Measurements from ENCODE around the gene CBX3. TPM values are rescaled to one million over a fixed set of nuclear protein-coding genes. Genes with fewer than 3 reads are reported as not detected.

CBX3 gene
- total RNA-seq, 2 donors from 2014 or later, result 53.7 to 64.2 TPM

DNA sequence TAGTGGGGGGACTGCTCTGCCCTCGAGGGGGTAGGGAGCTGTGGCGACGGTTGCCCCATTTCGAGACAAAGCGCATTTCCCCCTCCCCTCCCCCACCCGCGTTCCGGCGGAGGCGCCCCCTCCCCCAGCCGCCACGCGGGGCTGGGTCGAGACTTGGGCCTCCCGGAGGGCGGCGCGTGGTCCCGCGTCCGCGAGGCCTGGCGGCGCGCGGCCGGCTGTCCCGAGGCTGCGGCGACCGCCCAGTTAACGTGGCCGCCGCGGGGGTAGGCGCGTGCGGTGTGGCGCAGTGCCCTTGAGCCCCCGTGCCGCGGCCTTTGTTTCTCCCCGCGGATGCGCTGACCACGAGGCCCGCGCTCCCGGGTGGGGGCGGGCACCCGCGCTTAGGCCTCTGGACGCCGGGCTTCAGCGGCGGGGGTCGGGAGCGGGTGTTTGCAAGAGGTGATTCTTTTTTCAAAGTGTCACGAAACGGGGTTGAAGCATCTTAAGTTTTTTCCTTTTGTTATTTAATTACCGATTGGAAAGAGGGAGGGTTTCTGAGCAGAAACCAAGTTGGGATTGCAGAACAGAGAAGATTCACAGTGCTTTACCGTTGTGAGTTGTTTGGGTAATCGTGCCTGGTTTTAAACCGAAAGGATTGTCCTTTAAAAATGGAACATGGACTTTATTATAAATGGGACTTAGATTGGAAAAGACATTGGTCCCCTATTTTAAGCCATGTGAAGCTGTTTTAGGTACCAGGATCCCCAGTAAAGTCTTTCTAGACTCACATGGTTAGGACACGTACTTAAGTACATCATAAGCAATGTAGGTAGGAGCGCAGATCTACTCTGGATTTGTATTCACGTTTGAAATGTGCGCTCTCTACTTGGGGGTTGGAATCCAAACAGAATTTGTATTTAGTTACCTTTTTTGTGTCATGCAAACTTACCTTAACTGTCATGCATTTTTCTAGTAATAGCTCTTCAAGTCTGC lies 760 bp downstream of the CBX3 start:
- peaks cover 27 to 32% of the 10 kb centered on the region in 2 donors for H3K4me1 ChIP-seq (ENCODE audit: control insufficient read depth in 1 of 2, low read depth in 2 of 2)
- H3K27ac ChIP-seq, result peak overlapping the region; percentile 99 to 100
- peak overlapping the region; percentile 98 for H3K4me3 ChIP-seq
- no peaks in the 10 kb centered on the region for H3K9me3 ChIP-seq
- DNase-seq (ENCODE audit: low spot score) (no peak), ATAC-seq (ENCODE audit: insufficient number of reproducible peaks, low FRiP score, low read depth) (no peak)
- TF ChIP-seq, protein P1, sequence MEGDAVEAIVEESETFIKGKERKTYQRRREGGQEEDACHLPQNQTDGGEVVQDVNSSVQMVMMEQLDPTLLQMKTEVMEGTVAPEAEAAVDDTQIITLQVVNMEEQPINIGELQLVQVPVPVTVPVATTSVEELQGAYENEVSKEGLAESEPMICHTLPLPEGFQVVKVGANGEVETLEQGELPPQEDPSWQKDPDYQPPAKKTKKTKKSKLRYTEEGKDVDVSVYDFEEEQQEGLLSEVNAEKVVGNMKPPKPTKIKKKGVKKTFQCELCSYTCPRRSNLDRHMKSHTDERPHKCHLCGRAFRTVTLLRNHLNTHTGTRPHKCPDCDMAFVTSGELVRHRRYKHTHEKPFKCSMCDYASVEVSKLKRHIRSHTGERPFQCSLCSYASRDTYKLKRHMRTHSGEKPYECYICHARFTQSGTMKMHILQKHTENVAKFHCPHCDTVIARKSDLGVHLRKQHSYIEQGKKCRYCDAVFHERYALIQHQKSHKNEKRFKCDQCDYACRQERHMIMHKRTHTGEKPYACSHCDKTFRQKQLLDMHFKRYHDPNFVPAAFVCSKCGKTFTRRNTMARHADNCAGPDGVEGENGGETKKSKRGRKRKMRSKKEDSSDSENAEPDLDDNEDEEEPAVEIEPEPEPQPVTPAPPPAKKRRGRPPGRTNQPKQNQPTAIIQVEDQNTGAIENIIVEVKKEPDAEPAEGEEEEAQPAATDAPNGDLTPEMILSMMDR (IDR thresholded peaks at IDR 0.05), result no peak
- H3K36me3 ChIP-seq, result peaks cover under 1% of the 10 kb centered on the region
- no peaks in the 10 kb centered on the region for H3K27me3 ChIP-seq (replicated peaks; ENCODE audit: insufficient read depth)

DNA sequence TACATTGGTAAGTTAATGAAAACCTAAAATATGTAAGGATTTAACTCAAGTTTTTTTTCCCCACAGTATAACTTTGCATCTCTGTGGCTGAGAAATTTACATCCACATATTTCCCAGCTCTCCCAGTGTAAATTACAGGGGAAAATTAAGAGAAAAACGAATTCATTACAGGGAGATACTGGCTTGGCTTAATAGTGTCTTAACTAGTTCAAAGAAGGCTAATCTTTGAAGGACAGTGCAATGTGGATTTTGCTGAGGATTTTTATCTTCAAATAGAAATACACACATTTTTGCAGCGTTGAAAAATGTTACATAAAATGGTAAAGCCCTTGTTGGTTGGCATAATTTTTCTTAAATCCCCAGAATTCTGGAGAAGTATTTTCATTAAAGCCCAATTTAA lies 1.5 kb downstream of the CBX3 start:
- no peak overlapping the region for H3K27ac ChIP-seq
- TF ChIP-seq, protein P1 (IDR thresholded peaks at IDR 0.05), result no peak
- peak overlapping the region; percentile 98 for H3K4me3 ChIP-seq
- no peaks in the 10 kb centered on the region for H3K27me3 ChIP-seq (replicated peaks; ENCODE audit: insufficient read depth)
- no peak for DNase-seq (ENCODE audit: low spot score)
- no peak for ATAC-seq (ENCODE audit: insufficient number of reproducible peaks, low FRiP score, low read depth)
- H3K9me3 ChIP-seq, result no peaks in the 10 kb centered on the region
- peaks cover 5% of the 10 kb centered on the region for H3K36me3 ChIP-seq
- peaks cover 23 to 27% of the 10 kb centered on the region in 2 donors for H3K4me1 ChIP-seq (ENCODE audit: control insufficient read depth in 1 of 2, low read depth in 2 of 2)

DNA sequence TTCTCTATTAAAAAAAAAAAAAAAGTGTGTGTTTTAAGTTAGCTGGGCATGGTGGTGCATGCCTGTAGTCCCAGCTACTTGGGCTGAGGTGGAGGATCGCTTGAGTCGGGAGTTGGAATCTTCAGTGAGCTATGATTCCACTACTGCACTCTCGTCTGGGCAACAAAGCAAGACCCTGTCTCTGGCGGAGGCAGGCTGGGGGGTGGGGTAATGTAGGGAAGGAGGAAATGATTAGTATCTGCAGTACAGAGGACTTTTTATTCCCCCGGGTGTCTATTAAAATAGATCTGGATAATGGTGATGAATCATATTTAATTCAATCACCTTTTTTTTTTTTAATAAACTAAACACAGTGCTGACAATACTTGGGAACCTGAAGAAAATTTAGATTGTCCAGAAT lies 6.5 kb downstream of the CBX3 start:
- Histone ChIP-seq H3K27ac (no peak overlapping the region), H3K27me3 (replicated peaks; ENCODE audit: insufficient read depth) (no peaks in the 10 kb centered on the region), H3K9me3 (no peaks in the 10 kb centered on the region), H3K4me3 (no peak overlapping the region), H3K4me1 (ENCODE audit: control insufficient read depth in 1 of 2, low read depth in 2 of 2) (peaks cover 20 to 24% of the 10 kb centered on the region in 2 donors), H3K36me3 (peaks cover 19% of the 10 kb centered on the region)
- TF ChIP-seq, protein P1 (IDR thresholded peaks at IDR 0.05), result no peak
- ATAC-seq (ENCODE audit: insufficient number of reproducible peaks, low FRiP score, low read depth), result no peak
- no peak for DNase-seq (ENCODE audit: low spot score)

DNA sequence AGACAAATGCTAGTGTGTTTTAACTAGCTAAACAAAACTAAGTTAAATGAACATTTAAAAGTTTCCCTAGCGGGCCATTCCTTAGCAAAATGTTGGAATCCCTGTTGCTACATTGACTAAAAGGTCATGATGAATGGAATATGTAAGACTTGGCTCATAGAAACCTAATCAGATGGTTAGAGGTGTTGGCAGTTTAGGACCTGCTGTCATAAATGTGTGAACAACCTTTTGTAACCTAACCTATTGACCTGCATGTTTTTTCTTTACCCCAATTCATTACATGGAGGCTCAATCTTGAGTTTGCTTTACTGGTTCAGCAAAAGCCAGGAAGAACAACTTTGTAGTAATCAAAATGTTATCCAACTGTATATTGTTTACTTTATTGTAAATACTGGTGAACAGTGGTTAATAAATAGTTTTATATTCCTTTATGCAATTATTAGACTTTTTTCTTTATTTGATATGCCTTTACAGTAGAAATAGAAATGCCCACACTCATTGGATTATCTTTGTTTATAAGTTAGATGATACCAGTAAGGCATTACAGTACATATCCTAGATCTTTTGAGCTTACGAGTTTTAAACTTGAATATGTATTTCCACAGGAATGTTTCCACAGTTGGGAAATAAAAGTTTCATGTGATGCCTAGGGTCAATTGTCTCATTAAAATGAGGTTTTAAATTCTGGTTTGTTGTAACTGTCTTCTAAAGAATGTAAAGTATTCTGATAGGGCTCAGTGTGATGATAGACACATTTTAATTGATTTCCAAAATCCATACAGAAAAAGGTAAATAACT lies 11.6 kb downstream of the CBX3 start:
- DNase-seq (ENCODE audit: low spot score), result no peak
- Histone ChIP-seq H3K4me3 (no peak overlapping the region), H3K4me1 (ENCODE audit: control insufficient read depth in 1 of 2, low read depth in 2 of 2) (no peaks in the 10 kb centered on the region), H3K27me3 (replicated peaks; ENCODE audit: insufficient read depth) (no peaks in the 10 kb centered on the region), H3K27ac (no peak overlapping the region), H3K9me3 (no peaks in the 10 kb centered on the region), H3K36me3 (peaks cover 12% of the 10 kb centered on the region)
- ATAC-seq (ENCODE audit: insufficient number of reproducible peaks, low FRiP score, low read depth), result no peak
- TF ChIP-seq, protein P1 (IDR thresholded peaks at IDR 0.05), result no peak

All from thoracic aorta (tissue), 2 donors.